Tibial nerve (tissue), 3 donors: ENCODE data around the gene THOC1.

ENCODE experiments used
- EP300 ChIP-seq, 2 donors: sonication (generic); formaldehyde crosslinking; IDR thresholded peaks; one replicate each; pipeline ENCODE4 v1.6.1; 2017; ENCODE audit warnings: antibody characterized with exemption in 2 of 2, mild to moderate bottlenecking in 1 of 2
- POLR2A ChIP-seq, 2 donors: fragments of 450-650 bp; IDR thresholded peaks; one replicate each; pipeline ENCODE4 v1.6.1; 2017; ENCODE audit warnings: antibody characterized with exemption in 2 of 2, mild to moderate bottlenecking in 2 of 2, moderate library complexity in 2 of 2

- TF ChIP-seq POLR2A (IDR thresholded peaks at IDR 0.05) (no peak), EP300 (IDR thresholded peaks at IDR 0.05) (no peak)
Observed at GRCh38 chr18:293536-293935, 25.7 kb upstream of the THOC1 start.
